Tibial nerve (tissue), 4 donors: ENCODE results near the gene DESI1.

Experiments
- EP300 ChIP-seq, 2 donors: sonication (generic); formaldehyde crosslinking; IDR thresholded peaks; one replicate each; pipeline ENCODE4 v1.6.1; 2017; ENCODE audit warnings: antibody characterized with exemption in 2 of 2, mild to moderate bottlenecking in 1 of 2
- POLR2A ChIP-seq, 2 donors: fragments of 450-650 bp; IDR thresholded peaks; one replicate each; pipeline ENCODE4 v1.6.1; 2017; ENCODE audit warnings: antibody characterized with exemption in 2 of 2, mild to moderate bottlenecking in 2 of 2, moderate library complexity in 2 of 2
- TF ChIP-seq, protein P1 (sequence below), 5 experiments: fragments of 200-600 bp in 3 of 5; fragments of 450-650 bp in 2 of 5; sonication (generic) in 3 of 5; IDR thresholded peaks; one replicate each; pipeline ENCODE4 v1.5.1; 2016 to 2019; ENCODE audit warnings: antibody characterized with exemption in 5 of 5, mild to moderate bottlenecking in 3 of 5, moderate library complexity in 2 of 5

DNA sequence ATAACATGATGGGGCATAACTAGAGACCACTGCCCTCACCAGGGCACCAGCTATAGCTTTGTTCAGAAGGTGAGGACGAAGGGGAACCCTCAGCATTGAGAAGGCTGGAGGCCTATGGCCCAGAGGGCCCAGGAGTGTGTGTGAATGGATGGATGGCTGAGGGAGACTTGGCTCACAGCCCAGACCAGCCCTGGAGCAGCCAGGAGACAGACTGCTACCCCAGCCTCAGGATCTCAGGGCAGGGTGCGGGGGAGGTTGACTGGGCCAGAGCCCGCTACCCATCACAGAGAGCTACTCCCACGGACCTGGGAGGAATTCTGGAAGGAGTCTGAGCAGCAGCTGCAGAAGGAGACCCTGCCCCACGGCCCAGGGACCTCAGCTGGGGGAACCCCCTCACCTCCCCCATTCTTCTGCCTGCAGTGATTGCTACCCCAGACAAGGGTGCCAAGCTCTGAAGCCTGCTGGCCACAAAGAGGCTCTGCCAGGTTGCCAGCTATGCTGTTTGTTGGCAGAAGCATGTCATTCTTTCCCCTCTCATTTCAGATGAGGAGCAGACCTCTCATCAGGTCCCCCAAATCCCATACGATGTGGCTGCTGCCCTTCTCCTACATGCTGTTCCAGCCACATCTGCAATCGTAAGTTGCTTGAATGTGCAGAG lies 65.4 kb downstream of the DESI1 start:
- TF ChIP-seq, protein P1, sequence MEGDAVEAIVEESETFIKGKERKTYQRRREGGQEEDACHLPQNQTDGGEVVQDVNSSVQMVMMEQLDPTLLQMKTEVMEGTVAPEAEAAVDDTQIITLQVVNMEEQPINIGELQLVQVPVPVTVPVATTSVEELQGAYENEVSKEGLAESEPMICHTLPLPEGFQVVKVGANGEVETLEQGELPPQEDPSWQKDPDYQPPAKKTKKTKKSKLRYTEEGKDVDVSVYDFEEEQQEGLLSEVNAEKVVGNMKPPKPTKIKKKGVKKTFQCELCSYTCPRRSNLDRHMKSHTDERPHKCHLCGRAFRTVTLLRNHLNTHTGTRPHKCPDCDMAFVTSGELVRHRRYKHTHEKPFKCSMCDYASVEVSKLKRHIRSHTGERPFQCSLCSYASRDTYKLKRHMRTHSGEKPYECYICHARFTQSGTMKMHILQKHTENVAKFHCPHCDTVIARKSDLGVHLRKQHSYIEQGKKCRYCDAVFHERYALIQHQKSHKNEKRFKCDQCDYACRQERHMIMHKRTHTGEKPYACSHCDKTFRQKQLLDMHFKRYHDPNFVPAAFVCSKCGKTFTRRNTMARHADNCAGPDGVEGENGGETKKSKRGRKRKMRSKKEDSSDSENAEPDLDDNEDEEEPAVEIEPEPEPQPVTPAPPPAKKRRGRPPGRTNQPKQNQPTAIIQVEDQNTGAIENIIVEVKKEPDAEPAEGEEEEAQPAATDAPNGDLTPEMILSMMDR (IDR thresholded peaks at IDR 0.05), result no peak
- TF ChIP-seq EP300 (IDR thresholded peaks at IDR 0.05), result no peak
- TF ChIP-seq POLR2A (IDR thresholded peaks at IDR 0.05), result no peak
